ENCODE data around the gene AP5Z1. TPM values are rescaled to one million over a fixed set of nuclear protein-coding genes. Genes with fewer than 3 reads are reported as not detected.

Gene AP5Z1, protein sequence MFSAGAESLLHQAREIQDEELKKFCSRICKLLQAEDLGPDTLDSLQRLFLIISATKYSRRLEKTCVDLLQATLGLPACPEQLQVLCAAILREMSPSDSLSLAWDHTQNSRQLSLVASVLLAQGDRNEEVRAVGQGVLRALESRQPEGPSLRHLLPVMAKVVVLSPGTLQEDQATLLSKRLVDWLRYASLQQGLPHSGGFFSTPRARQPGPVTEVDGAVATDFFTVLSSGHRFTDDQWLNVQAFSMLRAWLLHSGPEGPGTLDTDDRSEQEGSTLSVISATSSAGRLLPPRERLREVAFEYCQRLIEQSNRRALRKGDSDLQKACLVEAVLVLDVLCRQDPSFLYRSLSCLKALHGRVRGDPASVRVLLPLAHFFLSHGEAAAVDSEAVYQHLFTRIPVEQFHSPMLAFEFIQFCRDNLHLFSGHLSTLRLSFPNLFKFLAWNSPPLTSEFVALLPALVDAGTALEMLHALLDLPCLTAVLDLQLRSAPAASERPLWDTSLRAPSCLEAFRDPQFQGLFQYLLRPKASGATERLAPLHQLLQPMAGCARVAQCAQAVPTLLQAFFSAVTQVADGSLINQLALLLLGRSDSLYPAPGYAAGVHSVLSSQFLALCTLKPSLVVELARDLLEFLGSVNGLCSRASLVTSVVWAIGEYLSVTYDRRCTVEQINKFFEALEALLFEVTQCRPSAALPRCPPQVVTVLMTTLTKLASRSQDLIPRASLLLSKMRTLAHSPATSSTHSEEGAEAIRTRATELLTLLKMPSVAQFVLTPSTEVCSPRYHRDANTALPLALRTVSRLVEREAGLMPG
- 21.6 and 25.4 TPM in 2 replicates for total RNA-seq

DNA sequence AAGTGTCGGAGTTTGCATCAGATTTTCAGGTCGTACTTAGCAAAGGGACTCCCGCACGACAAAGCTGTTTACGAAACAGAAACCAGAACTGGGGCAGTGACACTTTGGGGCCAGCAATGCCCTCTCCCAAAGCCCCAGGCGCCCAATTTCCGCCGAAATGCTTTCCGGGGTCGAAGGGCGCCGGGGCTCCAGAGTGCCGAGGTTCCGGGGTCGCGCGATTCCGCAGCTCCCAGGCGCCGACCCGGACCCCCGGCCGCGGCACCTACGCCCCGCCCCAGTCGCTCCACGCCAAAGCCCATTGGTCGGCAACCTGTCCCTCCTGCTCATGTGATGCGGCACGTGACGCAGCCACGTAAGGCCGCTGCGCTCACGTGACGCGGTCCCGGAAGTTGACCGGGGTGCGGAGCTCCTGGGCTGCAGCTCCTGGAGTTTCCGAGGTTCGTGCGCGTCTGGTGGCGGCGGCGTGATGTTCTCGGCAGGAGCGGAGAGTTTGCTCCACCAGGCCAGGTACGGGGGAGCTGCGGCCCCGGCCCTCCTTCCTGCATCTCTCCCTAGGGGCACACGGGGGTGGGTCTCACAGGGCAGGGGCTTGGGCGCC lies at the start of gene AP5Z1:
Gene AP5Z1 (plus strand): TSS at position 374 of the 598 bp plus-strand sequence. CDS start 93 bp downstream, at position 467.

Other genes starting within 250 kb of the AP5Z1 start
- gene FOXK1, start 93.3 kb upstream of the AP5Z1 start, total RNA-seq = 21.5 and 22.6 TPM in 2 replicates
- gene PAPOLB, start 86.4 kb downstream of the AP5Z1 start, total RNA-seq = 0.09 and 0.14 TPM in 2 replicates
- 0.46 and 0.57 TPM in 2 replicates for gene RADIL, start 108.1 kb downstream of the AP5Z1 start, total RNA-seq
- not detected in 2 replicates for gene MMD2, start 183.6 kb downstream of the AP5Z1 start, total RNA-seq